ENCODE data around the gene CCSAP.

DNA sequence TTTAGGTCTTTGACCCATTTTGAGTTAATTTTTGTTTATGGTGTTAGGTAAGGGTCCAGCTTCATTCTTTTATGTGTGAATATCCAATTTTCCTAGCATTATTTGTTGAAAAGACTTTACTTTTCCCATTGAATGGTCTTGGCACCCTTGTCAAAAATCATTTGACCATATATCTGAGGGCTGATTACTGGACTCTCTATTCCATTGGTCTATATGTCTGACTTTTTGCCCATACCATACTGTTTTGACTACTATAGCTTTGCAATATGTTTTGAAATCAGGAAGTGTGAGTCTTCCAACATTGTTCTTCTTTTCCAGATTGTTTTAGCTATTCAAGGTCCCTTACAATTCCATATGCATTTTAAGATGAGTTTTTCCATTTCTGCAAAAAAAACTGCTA is 11.4 kb upstream of the CCSAP start:
- TF ChIP-seq POLR2A (IDR thresholded peaks at IDR 0.05; ENCODE audit: low read length) (no peak), GATA1 (IDR thresholded peaks at IDR 0.05; ENCODE audit: low read depth, low read length) (no peak)

Data from erythroblast (primary cell).